GM19324 (cell line): ENCODE measurements around the gene CDH2.

Source experiments
- ATAC-seq: cut with Tn5 transposase; IDR thresholded peaks from one replicate; pipeline ENCODE4 v1.9.1; 2021; ENCODE audit warnings: mild to moderate bottlenecking, moderate library complexity; ENCODE audit not compliant: unreplicated experiment, low FRiP score

CDH2 gene

GRCh38 chr18:28005164-28005563, 171.8 kb downstream of the CDH2 start:
- no peak for ATAC-seq

- ATAC-seq, result no peak
Measured at GRCh38 chr18:28004606-28005005, 172.3 kb downstream of the CDH2 start.

- ATAC-seq, result no peak
Measured at GRCh38 chr18:28003451-28003850, 173.5 kb downstream of the CDH2 start.

DNA sequence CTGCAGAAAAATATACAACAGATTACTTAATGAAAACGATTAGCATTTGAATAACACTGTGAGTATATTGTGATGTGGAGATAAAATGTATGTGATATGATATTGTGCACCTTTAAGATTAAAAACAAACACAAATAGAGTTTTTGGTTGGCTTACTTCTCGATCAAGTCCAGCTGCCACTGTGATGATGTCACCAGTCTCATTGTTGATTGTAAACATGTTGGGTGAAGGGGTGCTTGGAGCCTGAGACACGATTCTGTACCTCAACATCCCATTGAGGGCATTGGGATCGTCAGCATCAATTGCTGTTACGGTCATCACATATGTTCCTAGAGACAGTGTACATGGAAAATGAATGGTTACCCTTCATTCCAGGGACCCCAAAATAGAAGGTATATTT, 174.1 kb downstream of the CDH2 start:
- ATAC-seq, result no peak

GRCh38 chr18:27996801-27997272, 180.1 kb downstream of the CDH2 start:
- no peak for ATAC-seq

GRCh38 chr18:27995770-27996502, 181.0 kb downstream of the CDH2 start:
- ATAC-seq, result no peak

- ATAC-seq, result no peak
Measured at GRCh38 chr18:27994571-27994970, 182.4 kb downstream of the CDH2 start.

GRCh38 chr18:27991391-27991790, 185.5 kb downstream of the CDH2 start:
- no peak for ATAC-seq

DNA sequence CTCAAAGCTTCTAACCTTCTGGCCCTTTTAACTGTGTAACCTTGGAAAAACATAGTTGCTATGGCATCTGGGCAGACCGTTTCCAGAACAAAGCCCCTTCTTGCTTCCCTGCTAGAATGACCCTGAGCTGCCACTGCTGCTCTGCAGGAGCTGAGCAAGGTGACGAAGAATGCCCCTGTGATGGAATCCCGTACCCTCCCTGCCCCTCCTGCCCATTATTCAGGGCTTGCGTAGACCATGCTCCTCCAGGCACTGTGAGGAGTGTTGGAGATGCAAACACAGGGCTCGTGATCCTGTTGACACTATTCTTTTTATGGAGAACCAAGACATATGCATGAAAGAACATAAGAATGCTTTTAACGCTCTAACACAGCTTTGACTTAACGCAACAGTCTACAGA, 191.1 kb downstream of the CDH2 start:
- ATAC-seq, result no peak

DNA sequence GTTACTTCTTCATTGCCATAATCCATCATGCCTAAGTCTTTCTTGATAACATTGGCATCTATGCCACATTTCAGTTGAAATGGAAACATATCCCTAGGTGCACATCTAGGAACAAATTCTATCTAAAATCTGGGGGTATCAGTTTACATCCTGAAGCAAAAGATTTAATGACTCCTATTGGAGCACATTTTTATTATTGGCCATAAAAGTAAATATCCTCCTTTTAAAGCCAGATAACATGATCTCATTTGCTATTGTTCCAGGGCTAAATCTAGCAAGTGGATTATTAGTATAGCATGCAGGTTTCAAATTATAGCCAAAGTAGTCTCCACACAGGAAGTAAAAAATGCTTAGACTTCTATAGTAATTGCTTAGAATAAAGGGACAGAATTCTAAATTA, 193.2 kb downstream of the CDH2 start:
- no peak for ATAC-seq

GRCh38 chr18:27976806-27977408, 200.0 kb downstream of the CDH2 start:
- ATAC-seq, result no peak

DNA sequence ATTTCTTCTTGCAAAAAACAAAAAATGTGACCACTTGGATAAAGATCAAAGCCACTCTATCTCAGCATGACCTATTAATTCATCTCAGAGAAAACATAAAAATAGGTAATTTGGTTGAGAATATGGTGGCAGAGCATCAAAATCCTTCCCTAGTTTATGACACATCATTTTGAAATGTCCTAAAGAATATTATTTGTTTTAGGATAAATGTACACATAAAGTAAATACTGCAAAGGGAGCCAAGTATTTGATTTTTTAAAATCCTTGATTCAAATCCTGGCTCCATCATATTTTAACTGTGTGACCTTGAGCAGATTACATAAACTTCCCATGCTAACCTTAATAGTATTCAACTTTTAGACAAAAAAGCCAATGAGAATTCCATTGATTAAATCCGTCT, 206.6 kb downstream of the CDH2 start:
- no peak for ATAC-seq

- ATAC-seq, result no peak
Measured at GRCh38 chr18:27969206-27969605, 207.7 kb downstream of the CDH2 start.

DNA sequence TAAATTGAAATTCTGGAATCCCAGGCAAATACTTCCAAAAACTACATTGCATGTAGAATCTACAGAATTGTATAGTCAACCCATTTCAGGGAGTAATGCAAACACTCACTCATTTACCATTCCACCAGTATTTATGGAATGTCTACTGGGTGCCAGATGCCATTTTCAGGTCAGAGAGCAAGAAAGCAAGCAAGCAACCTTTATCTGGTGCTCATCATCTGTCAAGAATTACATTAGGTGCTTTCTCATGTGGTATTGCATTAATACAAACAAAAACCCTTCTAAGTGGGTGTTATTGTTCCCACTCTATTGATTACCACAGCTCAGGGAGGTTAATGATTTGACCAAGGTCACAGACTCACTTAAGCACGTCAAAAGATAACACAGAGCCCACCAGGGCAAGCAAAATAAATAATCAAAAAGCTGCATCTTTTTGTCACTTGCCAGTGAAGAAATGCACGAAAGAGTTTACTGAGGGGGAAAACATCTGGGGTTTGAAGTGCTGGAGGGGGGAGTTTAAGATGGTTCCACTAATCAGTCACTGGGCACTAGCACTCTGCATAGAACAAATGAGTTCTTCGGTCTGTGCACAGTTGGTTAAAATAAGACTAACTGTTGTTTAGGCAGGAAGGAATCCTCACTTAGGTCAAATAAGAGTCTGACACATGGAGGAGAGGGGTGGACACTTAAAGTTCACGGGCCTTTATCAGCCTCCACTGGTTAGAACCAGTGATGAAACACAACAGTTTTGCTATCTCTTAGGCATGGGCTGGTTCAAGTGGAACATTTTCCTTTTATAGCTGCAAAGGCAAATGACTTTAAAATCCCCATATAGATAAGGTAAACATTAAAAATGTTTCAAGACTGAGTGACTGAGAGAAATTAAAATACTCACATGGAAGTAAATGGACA, 208.8 kb downstream of the CDH2 start:
- no peak for ATAC-seq

GRCh38 chr18:27966881-27967280, 210.0 kb downstream of the CDH2 start:
- ATAC-seq, result no peak

DNA sequence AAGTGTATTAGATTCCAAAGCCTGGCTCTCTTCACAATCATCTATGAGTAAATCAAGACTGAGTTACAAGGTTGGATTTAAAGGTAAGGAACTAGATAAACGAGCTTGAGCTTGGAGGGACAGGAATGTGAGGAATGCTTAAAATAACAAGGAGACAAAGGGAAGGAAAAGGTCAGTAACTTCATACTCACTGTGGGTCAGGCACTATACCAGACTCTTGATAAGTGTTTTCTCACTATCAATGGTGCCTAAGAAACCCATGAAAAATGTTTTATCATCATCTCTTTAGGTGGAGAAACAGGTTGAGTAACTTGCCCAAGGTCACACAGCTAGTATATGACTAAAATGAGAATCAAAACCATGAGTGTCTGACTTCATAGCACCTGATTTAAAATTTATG, 212.1 kb downstream of the CDH2 start:
- no peak for ATAC-seq

DNA sequence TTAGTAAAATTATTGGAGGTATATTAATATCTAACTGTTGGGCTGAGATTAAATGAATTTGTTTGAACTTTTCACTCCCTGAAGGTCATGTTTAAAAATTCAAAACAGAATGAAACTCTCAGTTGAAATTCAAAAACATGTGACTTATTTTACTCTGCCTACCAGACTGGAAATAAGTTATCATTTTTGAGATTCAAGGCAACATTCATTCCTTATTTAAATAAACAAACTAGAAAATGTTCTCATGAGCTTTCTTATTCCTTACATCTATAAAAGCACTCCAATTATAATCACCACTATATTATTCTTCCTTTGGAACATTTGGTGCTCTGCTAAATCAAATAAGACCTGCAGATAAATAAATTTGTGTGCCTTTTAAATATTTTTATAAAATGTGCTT, 217.8 kb downstream of the CDH2 start:
- no peak for ATAC-seq

DNA sequence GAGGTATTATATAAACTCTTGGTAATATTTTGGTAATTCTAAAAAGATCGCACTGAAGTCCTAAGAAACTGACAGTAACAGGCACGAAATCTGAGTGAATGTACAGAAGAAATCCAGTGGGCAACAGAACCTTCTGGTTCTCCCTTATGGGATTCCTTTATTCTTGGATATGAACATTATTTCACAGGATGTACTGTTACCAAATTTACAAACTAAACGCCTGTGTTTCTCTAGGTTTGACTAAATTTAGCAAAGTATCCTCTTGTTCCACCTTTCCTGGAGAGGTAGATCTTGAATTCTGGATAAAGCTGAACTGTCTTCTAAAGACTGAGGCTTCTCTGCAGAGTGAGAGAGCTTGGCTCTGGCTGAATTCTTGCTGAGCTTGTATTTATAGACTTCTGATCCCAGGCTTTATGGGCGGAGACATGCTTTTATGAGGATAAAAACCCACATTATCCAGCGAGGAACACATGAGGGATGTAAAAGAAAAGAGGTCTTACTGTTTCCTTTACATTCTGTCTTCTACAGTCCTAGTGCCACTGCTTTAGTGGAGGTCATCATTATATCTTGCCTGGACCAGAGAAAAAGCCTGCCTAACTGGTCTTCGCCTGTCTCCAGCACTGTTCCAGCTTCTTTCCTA, 220.8 kb downstream of the CDH2 start:
- ATAC-seq, result no peak

DNA sequence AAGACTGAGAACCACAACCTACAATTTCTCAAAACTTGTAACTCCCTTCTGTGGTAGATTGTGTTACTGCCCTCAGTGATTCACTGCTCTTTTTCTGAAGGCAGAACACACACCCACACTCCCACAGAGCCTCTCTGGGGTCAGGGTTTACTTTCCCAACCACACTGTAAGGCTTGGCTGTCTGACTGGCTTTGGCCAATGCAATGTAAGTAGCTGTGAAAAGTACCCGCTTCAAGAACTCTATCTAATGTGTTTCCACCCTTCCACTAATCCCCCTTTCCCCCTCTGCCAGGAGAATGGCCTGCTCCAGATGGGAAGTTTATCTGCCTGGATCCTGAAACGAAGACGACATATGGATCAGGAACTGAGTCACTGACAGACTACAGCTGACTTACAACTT, 222.7 kb downstream of the CDH2 start:
- ATAC-seq, result no peak

GRCh38 chr18:27952741-27953140, 224.2 kb downstream of the CDH2 start:
- ATAC-seq, result no peak
